ENCODE data around the gene PRTG. TPM values are rescaled to one million over a fixed set of nuclear protein-coding genes. Genes with fewer than 3 reads are reported as not detected.
"Not testable (repeated sequence)": the region's sequence is repeated elsewhere in the genome, so short reads cannot be mapped to it uniquely, and the experiment has no call there.

Gene PRTG, protein sequence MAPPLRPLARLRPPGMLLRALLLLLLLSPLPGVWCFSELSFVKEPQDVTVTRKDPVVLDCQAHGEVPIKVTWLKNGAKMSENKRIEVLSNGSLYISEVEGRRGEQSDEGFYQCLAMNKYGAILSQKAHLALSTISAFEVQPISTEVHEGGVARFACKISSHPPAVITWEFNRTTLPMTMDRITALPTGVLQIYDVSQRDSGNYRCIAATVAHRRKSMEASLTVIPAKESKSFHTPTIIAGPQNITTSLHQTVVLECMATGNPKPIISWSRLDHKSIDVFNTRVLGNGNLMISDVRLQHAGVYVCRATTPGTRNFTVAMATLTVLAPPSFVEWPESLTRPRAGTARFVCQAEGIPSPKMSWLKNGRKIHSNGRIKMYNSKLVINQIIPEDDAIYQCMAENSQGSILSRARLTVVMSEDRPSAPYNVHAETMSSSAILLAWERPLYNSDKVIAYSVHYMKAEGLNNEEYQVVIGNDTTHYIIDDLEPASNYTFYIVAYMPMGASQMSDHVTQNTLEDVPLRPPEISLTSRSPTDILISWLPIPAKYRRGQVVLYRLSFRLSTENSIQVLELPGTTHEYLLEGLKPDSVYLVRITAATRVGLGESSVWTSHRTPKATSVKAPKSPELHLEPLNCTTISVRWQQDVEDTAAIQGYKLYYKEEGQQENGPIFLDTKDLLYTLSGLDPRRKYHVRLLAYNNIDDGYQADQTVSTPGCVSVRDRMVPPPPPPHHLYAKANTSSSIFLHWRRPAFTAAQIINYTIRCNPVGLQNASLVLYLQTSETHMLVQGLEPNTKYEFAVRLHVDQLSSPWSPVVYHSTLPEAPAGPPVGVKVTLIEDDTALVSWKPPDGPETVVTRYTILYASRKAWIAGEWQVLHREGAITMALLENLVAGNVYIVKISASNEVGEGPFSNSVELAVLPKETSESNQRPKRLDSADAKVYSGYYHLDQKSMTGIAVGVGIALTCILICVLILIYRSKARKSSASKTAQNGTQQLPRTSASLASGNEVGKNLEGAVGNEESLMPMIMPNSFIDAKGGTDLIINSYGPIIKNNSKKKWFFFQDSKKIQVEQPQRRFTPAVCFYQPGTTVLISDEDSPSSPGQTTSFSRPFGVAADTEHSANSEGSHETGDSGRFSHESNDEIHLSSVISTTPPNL
- total RNA-seq: not detected
- not detected for polyA plus RNA-seq
- not detected for total RNA-seq

DNA sequence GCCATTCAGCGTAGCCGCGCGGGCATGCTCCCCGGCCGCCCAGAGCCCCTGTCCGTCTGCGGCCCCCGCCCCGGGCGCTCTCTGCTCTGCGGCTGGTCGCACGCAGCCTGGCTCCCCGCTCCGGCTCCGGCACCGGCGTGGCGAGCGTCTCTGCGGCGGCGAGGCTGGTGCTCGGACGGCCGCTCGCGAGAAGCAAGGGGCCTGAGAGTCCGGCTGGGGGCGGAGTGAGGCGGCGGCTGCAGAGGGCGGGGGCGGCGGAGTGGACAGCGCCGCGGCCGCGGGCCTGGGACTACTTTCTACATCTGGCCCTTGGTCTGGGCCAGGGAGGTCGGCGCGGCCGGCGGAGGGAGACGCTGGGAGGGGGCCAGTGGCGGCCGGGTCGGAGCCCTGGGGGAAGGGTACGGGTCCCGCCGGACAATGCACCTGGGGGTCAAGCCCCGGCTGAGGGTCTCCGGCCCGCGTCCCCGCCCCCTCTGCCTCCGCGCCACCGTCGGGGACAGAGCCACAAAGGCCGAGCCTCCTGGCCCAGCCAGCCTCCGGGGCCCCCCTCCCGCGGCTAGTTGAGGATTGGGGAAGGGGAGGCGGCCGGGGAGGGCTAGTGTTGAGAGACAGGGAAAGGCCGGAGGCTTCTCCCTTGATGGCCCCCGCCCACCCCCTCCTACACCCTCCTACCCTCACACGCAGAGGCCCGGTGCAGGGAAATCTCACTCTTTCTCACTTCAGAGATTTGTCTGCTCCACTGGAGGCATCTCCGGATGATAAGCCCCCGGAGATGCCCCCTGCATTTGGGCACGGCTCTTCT, at the start of gene PRTG:
TSS of gene PRTG (minus strand) at position 226 of the 802 bp plus-strand sequence. CDS start at position 5, 221 bp downstream.
- H3K4me3 ChIP-seq (ENCODE audit: low read length): peak within 1 kb of the TSS; percentile 44

DNA sequence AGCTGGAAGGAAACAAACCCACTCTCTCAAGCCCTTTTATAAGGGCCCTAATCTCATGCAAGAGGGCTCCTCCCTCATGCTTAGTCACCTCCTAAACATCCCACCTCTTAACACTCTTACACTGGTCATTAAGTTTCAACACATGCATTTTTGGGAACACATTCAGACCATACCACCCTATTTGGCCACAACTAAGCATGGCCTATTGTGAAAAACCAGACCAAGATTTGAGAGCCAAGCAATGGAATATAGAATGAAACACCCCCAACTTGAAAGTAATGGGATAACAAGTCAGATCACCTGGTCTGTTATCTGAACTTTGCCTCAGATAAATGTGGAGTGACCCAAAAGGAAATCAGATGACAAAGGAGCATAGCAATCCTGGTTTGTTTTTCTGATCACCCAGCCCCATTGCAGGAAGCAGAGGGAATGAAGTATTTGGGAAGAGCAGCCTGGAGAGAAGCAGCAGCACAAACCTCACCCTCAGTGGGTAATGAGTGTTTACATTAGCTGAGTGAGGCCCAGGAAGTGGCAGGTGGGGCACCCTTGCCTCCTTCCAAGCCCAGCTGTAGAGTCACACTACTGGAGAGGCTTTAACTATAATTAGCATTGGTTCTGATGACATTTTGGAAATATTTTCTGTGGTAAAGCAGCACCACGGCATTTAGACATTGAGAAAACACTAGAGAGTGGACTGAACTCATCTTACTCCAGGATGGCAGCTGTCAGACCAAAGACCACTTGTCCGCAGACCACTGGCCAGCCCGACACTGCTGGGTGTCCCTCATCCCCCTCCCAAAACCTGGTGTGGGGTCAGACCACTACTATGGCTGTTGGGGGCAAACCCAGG, 48.8 kb upstream of the PRTG start:
- ATAC-seq (no peak), DNase-seq (no peak)
- POLR2A ChIA-PET: no interaction called here
- H3K36me3 Mint-ChIP-seq: peaks cover 0 to 5% (median 0%) of the 10 kb centered on the region in 5 donors
- H3K4me3 Mint-ChIP-seq: no peak overlapping the region
- H3K4me1 ChIP-seq (ENCODE audit: control insufficient read depth in 2 of 2, insufficient read depth in 2 of 2, low read length in 2 of 2): no peaks in the 10 kb centered on the region
- H3K9me3 Mint-ChIP-seq: peaks cover 0 to 13% (median 3%) of the 10 kb centered on the region in 11 donors
- peaks cover 0 to 2% (median 0%) of the 10 kb centered on the region in 7 donors for H3K4me1 Mint-ChIP-seq
- H3K4me3 ChIP-seq (ENCODE audit: low read length): no peak overlapping the region
- H3K27ac ChIP-seq (ENCODE audit: low read depth, low read length): no peak overlapping the region
- no peak overlapping the region for H3K27ac Mint-ChIP-seq
- no peaks in the 10 kb centered on the region for H3K36me3 ChIP-seq (ENCODE audit: control insufficient read depth in 2 of 3, insufficient read depth in 3 of 3, low read length in 3 of 3)
- H3K9me3 ChIP-seq (ENCODE audit: control insufficient read depth in 2 of 3, low read length in 3 of 3): no peaks in the 10 kb centered on the region
- CTCF ChIA-PET: no interaction called here
- intact Hi-C loops (cut with micrococcal nuclease): no loop called here
- H3K27me3 Mint-ChIP-seq: peaks cover 3 to 26% (median 21%) of the 10 kb centered on the region in 5 donors
- H3K27me3 ChIP-seq (ENCODE audit: control insufficient read depth in 2 of 2, insufficient read depth in 2 of 2, low read length in 2 of 2): no peaks in the 10 kb centered on the region

More for the DNA sequence above, at the start of gene PRTG:
- Histone ChIP-seq H3K27me3 (ENCODE audit: control insufficient read depth in 2 of 2, insufficient read depth in 2 of 2, low read length in 2 of 2) (peaks cover 8 to 14% of the 10 kb centered on the region in 2 donors), H3K36me3 (ENCODE audit: control insufficient read depth in 2 of 3, insufficient read depth in 3 of 3, low read length in 3 of 3) (no peaks in the 10 kb centered on the region), H3K9me3 (ENCODE audit: control insufficient read depth in 2 of 3, low read length in 3 of 3) (no peaks in the 10 kb centered on the region), H3K4me1 (ENCODE audit: control insufficient read depth in 2 of 2, insufficient read depth in 2 of 2, low read length in 2 of 2) (peaks cover 0 to 7% of the 10 kb centered on the region in 2 donors), H3K27ac (ENCODE audit: low read depth, low read length) (no peak within 1 kb of the TSS)
- CTCF ChIA-PET: no interaction called here
- ATAC-seq: no peak
- intact Hi-C loops (cut with micrococcal nuclease): loop anchor here in 1 of 2 donors (10.0 kb wide), 1 partner anchor 78 kb away; no protein-coding TSS in a partner anchor
- Mint-ChIP-seq H3K4me3 (peak within 1 kb of the TSS in 9 of 10 donors; percentile 53 to 76 (median 68)), H3K27me3 (peaks cover 29 to 47% (median 32%) of the 10 kb centered on the region in 5 donors), H3K9me3 (no peaks in the 10 kb centered on the region), H3K4me1 (peaks cover 0 to 5% (median 5%) of the 10 kb centered on the region in 7 donors), H3K36me3 (no peaks in the 10 kb centered on the region), H3K27ac (no peak within 1 kb of the TSS)
- POLR2A ChIA-PET: no interaction called here
- DNase-seq: no peak

DNA sequence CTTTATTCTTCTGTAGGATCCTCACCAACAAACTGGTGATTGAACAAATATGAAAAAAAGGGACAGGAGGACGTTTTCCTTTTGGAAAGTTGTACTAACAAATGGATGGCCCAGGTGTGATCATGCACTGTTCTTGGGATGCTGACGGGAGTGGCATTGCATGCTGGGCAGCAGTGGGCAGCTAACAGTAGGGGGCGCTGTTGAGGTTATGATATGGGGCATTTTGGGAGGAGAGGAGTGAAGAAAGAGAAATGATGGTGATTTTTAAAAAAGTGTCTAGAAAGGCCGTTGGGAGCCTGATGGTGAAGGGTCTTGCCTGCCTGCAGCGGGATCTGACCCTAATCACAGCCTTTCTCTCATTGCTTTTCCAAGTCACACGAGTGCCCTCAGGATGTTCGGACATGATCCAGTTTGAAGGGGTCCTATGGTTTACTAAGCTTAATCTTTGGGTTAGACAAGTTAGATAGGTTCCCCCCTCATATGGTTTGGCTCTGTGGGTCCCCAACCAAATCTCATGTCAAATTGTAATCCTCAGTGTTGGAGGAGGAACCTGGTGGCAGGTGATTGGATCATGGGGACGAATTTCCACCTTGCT, 46.2 kb upstream of the PRTG start:
- ChIA-PET POLR2A (no interaction called here), CTCF (no interaction called here)
- intact Hi-C loops (cut with micrococcal nuclease): loop anchor here (1.0 to 10.0 kb wide), 3 partner anchors 57 to 636 kb away; no protein-coding TSS in a partner anchor
- Histone ChIP-seq H3K4me1 (ENCODE audit: control insufficient read depth in 2 of 2, insufficient read depth in 2 of 2, low read length in 2 of 2) (no peaks in the 10 kb centered on the region), H3K4me3 (ENCODE audit: low read length) (no peak overlapping the region), H3K27ac (ENCODE audit: low read depth, low read length) (no peak overlapping the region), H3K36me3 (ENCODE audit: control insufficient read depth in 2 of 3, insufficient read depth in 3 of 3, low read length in 3 of 3) (no peaks in the 10 kb centered on the region), H3K27me3 (ENCODE audit: control insufficient read depth in 2 of 2, insufficient read depth in 2 of 2, low read length in 2 of 2) (no peaks in the 10 kb centered on the region), H3K9me3 (ENCODE audit: control insufficient read depth in 2 of 3, low read length in 3 of 3) (no peaks in the 10 kb centered on the region)
- Mint-ChIP-seq H3K27ac (no peak overlapping the region), H3K36me3 (peaks cover 0 to 5% (median 0%) of the 10 kb centered on the region in 5 donors), H3K4me3 (no peak overlapping the region), H3K4me1 (no peaks in the 10 kb centered on the region), H3K27me3 (peaks cover 3 to 19% (median 12%) of the 10 kb centered on the region in 5 donors), H3K9me3 (peaks cover 0 to 9% (median 3%) of the 10 kb centered on the region in 11 donors)
- DNase-seq (peak in 5 of 9 donors; percentile 3 to 61 (median 21)), ATAC-seq (no peak)

DNA sequence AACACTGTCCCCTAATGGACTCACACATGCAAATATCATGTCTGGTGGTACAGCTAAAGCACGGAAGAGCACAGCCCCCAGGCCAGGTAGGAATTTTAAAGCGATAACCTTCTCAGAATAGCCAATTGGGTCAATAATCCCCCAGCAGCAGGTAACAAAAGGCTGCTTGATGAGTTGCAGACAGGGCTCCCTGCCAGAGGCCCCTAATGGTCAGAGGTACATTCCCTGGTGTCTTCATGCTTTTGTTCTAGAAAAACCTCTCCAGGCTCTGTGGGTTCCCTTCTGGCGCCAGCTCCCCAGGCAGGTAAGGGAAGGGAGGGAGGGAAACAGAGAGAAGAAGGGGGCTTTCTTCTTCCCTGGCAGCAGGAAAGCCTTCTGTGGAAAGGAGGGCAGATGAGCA, 43.4 kb upstream of the PRTG start:
- H3K4me1 Mint-ChIP-seq: no peaks in the 10 kb centered on the region
- H3K27me3 ChIP-seq (ENCODE audit: control insufficient read depth in 2 of 2, insufficient read depth in 2 of 2, low read length in 2 of 2): no peaks in the 10 kb centered on the region
- H3K9me3 ChIP-seq (ENCODE audit: control insufficient read depth in 2 of 3, low read length in 3 of 3): no peaks in the 10 kb centered on the region
- peaks cover 0 to 5% (median 0%) of the 10 kb centered on the region in 5 donors for H3K36me3 Mint-ChIP-seq
- H3K9me3 Mint-ChIP-seq: no peaks in the 10 kb centered on the region
- no peak for ATAC-seq
- intact Hi-C loops (cut with micrococcal nuclease): loop anchor here in 1 of 2 donors (10.0 kb wide), 1 partner anchor 638 kb away; no protein-coding TSS in a partner anchor
- ChIA-PET CTCF (no interaction called here), POLR2A (no interaction called here)
- DNase-seq: no peak
- H3K4me1 ChIP-seq (ENCODE audit: control insufficient read depth in 2 of 2, insufficient read depth in 2 of 2, low read length in 2 of 2): no peaks in the 10 kb centered on the region
- H3K27ac ChIP-seq (ENCODE audit: low read depth, low read length): no peak overlapping the region
- peaks cover 3 to 32% (median 16%) of the 10 kb centered on the region in 5 donors for H3K27me3 Mint-ChIP-seq
- no peak overlapping the region for H3K4me3 Mint-ChIP-seq
- H3K36me3 ChIP-seq (ENCODE audit: control insufficient read depth in 2 of 3, insufficient read depth in 3 of 3, low read length in 3 of 3): no peaks in the 10 kb centered on the region
- no peak overlapping the region for H3K27ac Mint-ChIP-seq
- H3K4me3 ChIP-seq (ENCODE audit: low read length): no peak overlapping the region

DNA sequence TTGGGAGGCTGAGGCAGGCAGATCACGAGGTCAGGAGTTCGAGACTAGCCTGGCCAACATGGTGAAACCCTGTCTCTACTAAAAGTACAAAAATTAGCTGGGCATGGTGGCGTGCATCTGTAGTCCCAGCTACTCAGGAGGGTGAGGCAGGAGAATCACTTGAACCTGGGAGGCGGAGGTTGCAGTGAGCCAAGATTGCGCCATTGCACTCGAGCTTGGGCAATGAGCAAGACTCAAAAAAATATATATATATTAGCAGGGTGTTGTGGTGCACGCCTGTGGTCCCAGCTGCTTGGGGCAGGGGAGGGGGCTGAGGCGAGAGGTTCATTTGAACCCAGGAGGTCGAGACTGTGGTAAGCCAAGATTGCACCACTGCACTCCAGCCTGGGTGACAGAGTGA, 42.6 kb upstream of the PRTG start:
- intact Hi-C loops (cut with micrococcal nuclease): loop anchor here in 1 of 2 donors (10.0 kb wide), 1 partner anchor 639 kb away; no protein-coding TSS in a partner anchor

More for the DNA sequence above, 42.6 kb upstream of the PRTG start:
- H3K4me1 ChIP-seq (ENCODE audit: control insufficient read depth in 2 of 2, insufficient read depth in 2 of 2, low read length in 2 of 2); H3K27ac ChIP-seq (ENCODE audit: low read depth, low read length); H3K27me3 ChIP-seq (ENCODE audit: control insufficient read depth in 2 of 2, insufficient read depth in 2 of 2, low read length in 2 of 2); CTCF ChIA-PET; H3K4me3 Mint-ChIP-seq; H3K4me1 Mint-ChIP-seq; H3K4me3 ChIP-seq (ENCODE audit: low read length); H3K36me3 Mint-ChIP-seq; H3K27ac Mint-ChIP-seq; ATAC-seq; DNase-seq; H3K9me3 Mint-ChIP-seq; POLR2A ChIA-PET; H3K9me3 ChIP-seq (ENCODE audit: control insufficient read depth in 2 of 3, low read length in 3 of 3); H3K36me3 ChIP-seq (ENCODE audit: control insufficient read depth in 2 of 3, insufficient read depth in 3 of 3, low read length in 3 of 3): not testable (repeated sequence)
- H3K27me3 Mint-ChIP-seq: peaks cover 3 to 32% (median 16%) of the 10 kb centered on the region in 5 donors
